SK-N-SH (cell line): ENCODE measurements around the gene TACR2. TPM values are rescaled to one million over a fixed set of nuclear protein-coding genes. Genes with fewer than 3 reads are reported as not detected.

Source experiments
- CTCF ChIA-PET: fragments of 300-600, 350-600 bp; formaldehyde crosslinking; extraction: SDS; loops from one replicate; lab custom pipeline; 2021; lab: Yijun Ruan, JAX
- POLR2A ChIA-PET: fragments of 350-600 bp; sonication (Branson Sonifier 250); formaldehyde crosslinking; extraction: SDS; loops from one replicate; lab custom pipeline; 2020; ENCODE audit warnings: antibody characterized with exemption, inconsistent platforms; lab: Yijun Ruan, JAX
- DNase-seq: peaks from one replicate; pipeline ENCODE4 v3.0.0; 2012
- H2AFZ ChIP-seq: fragments of 200-600 bp; sonication (generic); 2 replicates; pipeline ENCODE4 v1.8.1; 2016; ENCODE audit warnings: antibody characterized with exemption, mild to moderate bottlenecking, low read depth
- H3F3A ChIP-seq: fragments of 200-600 bp; sonication (generic); replicated peaks from 2 replicates; pipeline ENCODE3; 2016; ENCODE audit warnings: antibody characterized with exemption, mild to moderate bottlenecking; ENCODE audit not compliant: insufficient read depth
- H3K27ac ChIP-seq, 2 experiments: fragments of 200-500 bp in 1 of 2; fragments of 200-600 bp in 1 of 2; sonication (Bioruptor generic) in 1 of 2; sonication (generic), shearing (Covaris generic) in 1 of 2; 2 replicates each; pipeline versions ENCODE4 v1.5.1 to v1.6.1; 2014 to 2016; ENCODE audit warnings: low read depth in 2 of 2, inconsistent platforms in 1 of 2, low read length in 1 of 2, mild to moderate bottlenecking in 1 of 2, mixed read lengths in 1 of 2
- H3K27me3 ChIP-seq: fragments of 200-600 bp; sonication (generic), shearing (Covaris generic); 2 replicates; pipeline ENCODE4 v1.6.1; 2016; ENCODE audit warnings: mixed run types; ENCODE audit not compliant: insufficient read depth
- H3K36me3 ChIP-seq, 2 experiments: fragments of 200-500 bp in 1 of 2; fragments of 200-600 bp in 1 of 2; sonication (Bioruptor generic) in 1 of 2; sonication (generic) in 1 of 2; replicated peaks in 1 of 2; 2 replicates each; pipeline versions ENCODE3 to v1.5.1; 2014 to 2016; ENCODE audit warnings: low read length in 1 of 2, mild to moderate bottlenecking in 1 of 2; ENCODE audit not compliant: insufficient read depth in 2 of 2, control insufficient read depth in 1 of 2
- H3K4me1 ChIP-seq, 2 experiments: fragments of 200-500 bp in 1 of 2; fragments of 200-600 bp in 1 of 2; sonication (Bioruptor generic) in 1 of 2; sonication (generic), shearing (Covaris generic) in 1 of 2; 2 replicates each; pipeline versions ENCODE4 v1.5.1 to v1.6.1; 2014 to 2016; ENCODE audit warnings: low read depth in 1 of 2, low read length in 1 of 2, mixed run types in 1 of 2; ENCODE audit not compliant: insufficient read depth in 2 of 2, control insufficient read depth in 1 of 2
- H3K4me2 ChIP-seq: fragments of 200-600 bp; sonication (generic), shearing (Covaris generic); 2 replicates; pipeline ENCODE4 v1.6.1; 2017; ENCODE audit warnings: mixed run types
- H3K4me3 ChIP-seq, 2 experiments: fragments of 200-500 bp in 1 of 2; fragments of 200-600 bp in 1 of 2; sonication (Bioruptor generic) in 1 of 2; sonication (generic), shearing (Covaris generic) in 1 of 2; 2 replicates each; pipeline versions ENCODE4 v1.5.1 to v1.8.1; 2014 to 2016; ENCODE audit warnings: low read depth in 2 of 2, inconsistent platforms in 1 of 2, low read length in 1 of 2, mild to moderate bottlenecking in 1 of 2, mixed read lengths in 1 of 2, moderate library complexity in 1 of 2
- H3K79me2 ChIP-seq: fragments of 200-600 bp; sonication (generic); 2 replicates; pipeline ENCODE4 v1.8.1; 2017; ENCODE audit warnings: mild to moderate bottlenecking; ENCODE audit not compliant: insufficient read depth
- H3K9ac ChIP-seq: fragments of 200-600 bp; sonication (generic); 2 replicates; pipeline ENCODE4 v1.6.1; 2017; ENCODE audit warnings: mixed run types
- H3K9me2 ChIP-seq: fragments of 200-600 bp; sonication (generic); 2 replicates; pipeline ENCODE4 v1.6.1; 2017; ENCODE audit warnings: mixed run types
- H3K9me3 ChIP-seq: fragments of 200-600 bp; sonication (generic); 2 replicates; pipeline ENCODE4 v1.6.1; 2017; ENCODE audit warnings: mixed run types, mild to moderate bottlenecking, moderate library complexity
- H4K20me1 ChIP-seq: fragments of 200-600 bp; sonication (generic); 2 replicates; pipeline ENCODE4 v1.6.1; 2017; ENCODE audit warnings: mild to moderate bottlenecking, mixed run types; ENCODE audit not compliant: insufficient read depth
- CHD2 ChIP-seq: fragments of 150-350 bp; IDR thresholded peaks from 2 replicates; pipeline ENCODE4 v1.6.1; 2018; ENCODE audit warnings: low read length; ENCODE audit not compliant: partially characterized antibody
- ELF1 ChIP-seq: IDR thresholded peaks from 2 replicates; pipeline ENCODE4 v1.4.0; 2012
- EP300 ChIP-seq, 2 experiments: IDR thresholded peaks; 2 replicates each; pipeline versions ENCODE4 v1.4.0 to v1.6.1; 2012; ENCODE audit warnings: borderline replicate concordance in 1 of 2, low read depth in 1 of 2, low read length in 1 of 2
- EZH2phosphoT487 ChIP-seq: fragments of 200-600 bp; sonication (generic); IDR thresholded peaks from 2 replicates; pipeline ENCODE4 v1.6.1; 2017; ENCODE audit warnings: low read depth, mixed run types, mild to moderate bottlenecking, antibody characterized with exemption, moderate library complexity, borderline replicate concordance
- FOXJ3 ChIP-seq: sonication (generic); formaldehyde crosslinking; IDR thresholded peaks from 2 replicates; pipeline ENCODE4 v1.5.1; 2020; ENCODE audit warnings: mild to moderate bottlenecking, missing genetic modification reagents
- GATA2 ChIP-seq: sonication (generic); formaldehyde crosslinking; IDR thresholded peaks from 2 replicates; pipeline ENCODE4 v1.5.0; 2020; ENCODE audit warnings: mild to moderate bottlenecking, missing genetic modification reagents
- JUND ChIP-seq: IDR thresholded peaks from 2 replicates; pipeline ENCODE4 v1.4.0; 2012
- POLR2AphosphoS5 ChIP-seq: IDR thresholded peaks from 2 replicates; pipeline ENCODE4 v1.6.1; 2012; ENCODE audit warnings: low read depth, low read length
- RAD21 ChIP-seq: IDR thresholded peaks from 2 replicates; pipeline ENCODE4 v1.6.1; 2012; ENCODE audit warnings: mild to moderate bottlenecking, low read length
- TCF12 ChIP-seq: IDR thresholded peaks from 2 replicates; pipeline ENCODE4 v1.4.0; 2012
- WGBS: methylation state at CpG from one replicate; pipeline ENCODE4 v1.1.6; 2017; ENCODE audit warnings: low lambda C conversion rate; 5-methylcytosine and 5-hydroxymethylcytosine counted together
- polyA plus RNA-seq, 3 experiments: library from polyadenylated mRNA; depleted of rRNA; stranded (reverse); fragments of >200 nt; gene quantifications; 2 replicates each; pipeline ENCODE4 v1.2.3, GENCODE V29; 2012
- TF ChIP-seq, protein P1 (sequence below): IDR thresholded peaks from 2 replicates; pipeline ENCODE4 v1.6.1; 2012; ENCODE audit warnings: mild to moderate bottlenecking, low read depth, low read length, moderate library complexity
- TF ChIP-seq, protein P2 (sequence below): fragments of 150-350 bp; IDR thresholded peaks from 2 replicates; pipeline ENCODE4 v1.6.1; 2017; ENCODE audit warnings: antibody characterized with exemption, low read length, low read depth, borderline replicate concordance
- TF ChIP-seq, protein P3 (sequence below): fragments of 200-600 bp; sonication (generic); IDR thresholded peaks from 2 replicates; pipeline ENCODE4 v1.6.1; 2017; ENCODE audit warnings: antibody characterized with exemption, mild to moderate bottlenecking, moderate library complexity

Gene TACR2
- polyA plus RNA-seq, 1 of the 3 experiments (the other 2 are of a cell fraction) = 0.02 TPM

DNA sequence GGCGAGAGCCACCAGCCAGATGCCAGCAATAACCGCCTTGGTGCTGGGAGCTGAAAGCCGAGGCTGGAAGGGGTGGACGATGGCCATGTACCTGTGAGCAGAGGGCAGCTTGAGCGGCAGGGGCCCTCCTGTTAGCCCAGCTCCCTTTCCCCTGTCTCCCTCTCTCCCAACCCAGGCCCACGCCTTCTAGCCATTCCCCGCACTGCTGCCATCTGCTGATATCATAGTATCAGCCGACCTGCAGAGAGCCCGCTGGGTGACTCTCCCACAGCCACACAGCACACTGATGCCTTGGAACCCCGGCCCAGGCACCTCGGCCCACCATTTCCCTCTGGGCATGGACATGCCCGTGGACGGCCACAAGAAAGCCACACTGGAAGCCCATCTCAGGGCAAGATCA lies 1.7 kb downstream of the TACR2 start:
- Histone ChIP-seq H3K4me2 (no peak overlapping the region), H3K27me3 (no peaks in the 10 kb centered on the region), H3K36me3 (no peaks in the 10 kb centered on the region), H2AFZ (no peak overlapping the region), H4K20me1 (no peaks in the 10 kb centered on the region), H3K9me3 (no peaks in the 10 kb centered on the region), H3F3A (no peaks in the 10 kb centered on the region), H3K79me2 (no peaks in the 10 kb centered on the region), H3K9me2 (no peaks in the 10 kb centered on the region), H3K4me3 (no peak overlapping the region), H3K27ac (no peak overlapping the region), H3K4me1 (peaks cover 0 to 3% of the 10 kb centered on the region in 2 experiments; a peak in 1 of 4 replicates), H3K9ac (no peak overlapping the region)
- DNase-seq = peak; percentile 52
- POLR2A ChIA-PET = no interaction called here
- TF ChIP-seq CHD2 (no peak), GATA2 (CRISPR knock-in tag) (no peak), TCF12 (no peak), EP300 (IDR thresholded peaks at IDR 0.05; ENCODE audit: borderline replicate concordance in 1 of 2, low read depth in 1 of 2, low read length in 1 of 2) (no peak), RAD21 (no peak), POLR2AphosphoS5 (no peak), FOXJ3 (CRISPR knock-in tag) (no peak), JUND (no peak), ELF1 (no peak), EZH2phosphoT487 (no peak)
- TF ChIP-seq, protein P1, sequence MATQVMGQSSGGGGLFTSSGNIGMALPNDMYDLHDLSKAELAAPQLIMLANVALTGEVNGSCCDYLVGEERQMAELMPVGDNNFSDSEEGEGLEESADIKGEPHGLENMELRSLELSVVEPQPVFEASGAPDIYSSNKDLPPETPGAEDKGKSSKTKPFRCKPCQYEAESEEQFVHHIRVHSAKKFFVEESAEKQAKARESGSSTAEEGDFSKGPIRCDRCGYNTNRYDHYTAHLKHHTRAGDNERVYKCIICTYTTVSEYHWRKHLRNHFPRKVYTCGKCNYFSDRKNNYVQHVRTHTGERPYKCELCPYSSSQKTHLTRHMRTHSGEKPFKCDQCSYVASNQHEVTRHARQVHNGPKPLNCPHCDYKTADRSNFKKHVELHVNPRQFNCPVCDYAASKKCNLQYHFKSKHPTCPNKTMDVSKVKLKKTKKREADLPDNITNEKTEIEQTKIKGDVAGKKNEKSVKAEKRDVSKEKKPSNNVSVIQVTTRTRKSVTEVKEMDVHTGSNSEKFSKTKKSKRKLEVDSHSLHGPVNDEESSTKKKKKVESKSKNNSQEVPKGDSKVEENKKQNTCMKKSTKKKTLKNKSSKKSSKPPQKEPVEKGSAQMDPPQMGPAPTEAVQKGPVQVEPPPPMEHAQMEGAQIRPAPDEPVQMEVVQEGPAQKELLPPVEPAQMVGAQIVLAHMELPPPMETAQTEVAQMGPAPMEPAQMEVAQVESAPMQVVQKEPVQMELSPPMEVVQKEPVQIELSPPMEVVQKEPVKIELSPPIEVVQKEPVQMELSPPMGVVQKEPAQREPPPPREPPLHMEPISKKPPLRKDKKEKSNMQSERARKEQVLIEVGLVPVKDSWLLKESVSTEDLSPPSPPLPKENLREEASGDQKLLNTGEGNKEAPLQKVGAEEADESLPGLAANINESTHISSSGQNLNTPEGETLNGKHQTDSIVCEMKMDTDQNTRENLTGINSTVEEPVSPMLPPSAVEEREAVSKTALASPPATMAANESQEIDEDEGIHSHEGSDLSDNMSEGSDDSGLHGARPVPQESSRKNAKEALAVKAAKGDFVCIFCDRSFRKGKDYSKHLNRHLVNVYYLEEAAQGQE = no peak
- TF ChIP-seq, protein P2, sequence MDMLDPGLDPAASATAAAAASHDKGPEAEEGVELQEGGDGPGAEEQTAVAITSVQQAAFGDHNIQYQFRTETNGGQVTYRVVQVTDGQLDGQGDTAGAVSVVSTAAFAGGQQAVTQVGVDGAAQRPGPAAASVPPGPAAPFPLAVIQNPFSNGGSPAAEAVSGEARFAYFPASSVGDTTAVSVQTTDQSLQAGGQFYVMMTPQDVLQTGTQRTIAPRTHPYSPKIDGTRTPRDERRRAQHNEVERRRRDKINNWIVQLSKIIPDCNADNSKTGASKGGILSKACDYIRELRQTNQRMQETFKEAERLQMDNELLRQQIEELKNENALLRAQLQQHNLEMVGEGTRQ = no peak
- TF ChIP-seq, protein P3, sequence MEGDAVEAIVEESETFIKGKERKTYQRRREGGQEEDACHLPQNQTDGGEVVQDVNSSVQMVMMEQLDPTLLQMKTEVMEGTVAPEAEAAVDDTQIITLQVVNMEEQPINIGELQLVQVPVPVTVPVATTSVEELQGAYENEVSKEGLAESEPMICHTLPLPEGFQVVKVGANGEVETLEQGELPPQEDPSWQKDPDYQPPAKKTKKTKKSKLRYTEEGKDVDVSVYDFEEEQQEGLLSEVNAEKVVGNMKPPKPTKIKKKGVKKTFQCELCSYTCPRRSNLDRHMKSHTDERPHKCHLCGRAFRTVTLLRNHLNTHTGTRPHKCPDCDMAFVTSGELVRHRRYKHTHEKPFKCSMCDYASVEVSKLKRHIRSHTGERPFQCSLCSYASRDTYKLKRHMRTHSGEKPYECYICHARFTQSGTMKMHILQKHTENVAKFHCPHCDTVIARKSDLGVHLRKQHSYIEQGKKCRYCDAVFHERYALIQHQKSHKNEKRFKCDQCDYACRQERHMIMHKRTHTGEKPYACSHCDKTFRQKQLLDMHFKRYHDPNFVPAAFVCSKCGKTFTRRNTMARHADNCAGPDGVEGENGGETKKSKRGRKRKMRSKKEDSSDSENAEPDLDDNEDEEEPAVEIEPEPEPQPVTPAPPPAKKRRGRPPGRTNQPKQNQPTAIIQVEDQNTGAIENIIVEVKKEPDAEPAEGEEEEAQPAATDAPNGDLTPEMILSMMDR = no peak
- 81% methylated on average over 13 of the region's 13 CpGs for WGBS
- CTCF ChIA-PET = interaction anchor here (0.9 to 3.2 kb wide), 7 partner anchors 23 to 328 kb away, joined by 3 to 22 read pairs (median 6); no protein-coding TSS in a partner anchor
